SU-DHL-6 (cell line): ENCODE data around the gene PPM1H.

Experiments used
- H2AFZ ChIP-seq: fragments of 200-600 bp; sonication (generic); 2 replicates; pipeline ENCODE4 v1.6.1; 2014; ENCODE audit warnings: low read depth, mild to moderate bottlenecking, moderate library complexity, mixed read lengths, antibody characterized with exemption, low read length; ENCODE audit not compliant: severe bottlenecking
- H3F3A ChIP-seq: fragments of 200-600 bp; shearing (Covaris generic); 2 replicates; pipeline ENCODE4 v1.6.0; 2016; ENCODE audit warnings: antibody characterized with exemption, mild to moderate bottlenecking; ENCODE audit not compliant: insufficient read depth
- H3K27ac ChIP-seq: fragments of 200-600 bp; sonication (generic); 2 replicates; pipeline ENCODE4 v1.5.1; 2016; ENCODE audit warnings: low read depth, mild to moderate bottlenecking, low read length, moderate library complexity, mixed read lengths
- H3K27me3 ChIP-seq: fragments of 200-600 bp; sonication (generic), shearing (Covaris generic); 2 replicates; pipeline ENCODE4 v1.6.0; 2014; ENCODE audit warnings: mild to moderate bottlenecking, low read length
- H3K36me3 ChIP-seq: fragments of 200-600 bp; sonication (generic); 2 replicates; pipeline ENCODE4 v1.6.1; 2014; ENCODE audit warnings: mild to moderate bottlenecking, low read length, mixed read lengths
- H3K4me2 ChIP-seq: fragments of 300-600, 200-600 bp; shearing (Covaris generic), sonication (generic); 2 replicates; pipeline ENCODE4 v1.6.0; 2014; ENCODE audit warnings: low read length, low read depth, mild to moderate bottlenecking; ENCODE audit not compliant: poor library complexity, severe bottlenecking
- H3K4me3 ChIP-seq: fragments of 200-600 bp; sonication (generic); 2 replicates; pipeline ENCODE4 v1.5.1; 2014; ENCODE audit warnings: antibody characterized with exemption, low read length, mild to moderate bottlenecking, mixed read lengths; ENCODE audit not compliant: insufficient read depth, poor library complexity, severe bottlenecking
- H3K79me2 ChIP-seq: fragments of 200-600 bp; sonication (generic); 2 replicates; pipeline ENCODE4 v1.6.1; 2014; ENCODE audit warnings: mild to moderate bottlenecking, low read length, moderate library complexity; ENCODE audit not compliant: insufficient read depth
- H3K9ac ChIP-seq: fragments of 200-600 bp; sonication (generic); 2 replicates; pipeline ENCODE4 v1.7.0; 2014; ENCODE audit warnings: mild to moderate bottlenecking, low read length
- H3K9me2 ChIP-seq: fragments of 200-600 bp; sonication (generic); replicated peaks from 2 replicates; pipeline ENCODE4 v1.6.1; 2014; ENCODE audit warnings: low read length; ENCODE audit not compliant: insufficient read depth
- H3K9me3 ChIP-seq: fragments of 200-600 bp; sonication (generic); 2 replicates; pipeline ENCODE4 v1.6.1; 2014; ENCODE audit warnings: low read length, mixed read lengths; ENCODE audit not compliant: insufficient read depth
- H4K20me1 ChIP-seq: fragments of 200-600 bp; sonication (generic); 2 replicates; pipeline ENCODE4 v1.6.1; 2014; ENCODE audit warnings: low read depth, mild to moderate bottlenecking, antibody characterized with exemption, low read length, moderate library complexity, mixed read lengths
- EZH2phosphoT487 ChIP-seq: fragments of 200-600 bp; sonication (generic), shearing (Covaris generic); conservative IDR thresholded peaks from 2 replicates; pipeline ENCODE4 v1.6.1; 2018; ENCODE audit warnings: mild to moderate bottlenecking, antibody characterized with exemption, low read length, moderate library complexity, mixed read lengths
- TF ChIP-seq, protein P1 (sequence below): fragments of 200-600 bp; sonication (generic); IDR thresholded peaks from one replicate; pipeline ENCODE4 v1.5.1; 2017; ENCODE audit warnings: antibody characterized with exemption, mild to moderate bottlenecking, low read length, moderate library complexity; ENCODE audit not compliant: insufficient read depth, poor library complexity, severe bottlenecking

Gene PPM1H

DNA sequence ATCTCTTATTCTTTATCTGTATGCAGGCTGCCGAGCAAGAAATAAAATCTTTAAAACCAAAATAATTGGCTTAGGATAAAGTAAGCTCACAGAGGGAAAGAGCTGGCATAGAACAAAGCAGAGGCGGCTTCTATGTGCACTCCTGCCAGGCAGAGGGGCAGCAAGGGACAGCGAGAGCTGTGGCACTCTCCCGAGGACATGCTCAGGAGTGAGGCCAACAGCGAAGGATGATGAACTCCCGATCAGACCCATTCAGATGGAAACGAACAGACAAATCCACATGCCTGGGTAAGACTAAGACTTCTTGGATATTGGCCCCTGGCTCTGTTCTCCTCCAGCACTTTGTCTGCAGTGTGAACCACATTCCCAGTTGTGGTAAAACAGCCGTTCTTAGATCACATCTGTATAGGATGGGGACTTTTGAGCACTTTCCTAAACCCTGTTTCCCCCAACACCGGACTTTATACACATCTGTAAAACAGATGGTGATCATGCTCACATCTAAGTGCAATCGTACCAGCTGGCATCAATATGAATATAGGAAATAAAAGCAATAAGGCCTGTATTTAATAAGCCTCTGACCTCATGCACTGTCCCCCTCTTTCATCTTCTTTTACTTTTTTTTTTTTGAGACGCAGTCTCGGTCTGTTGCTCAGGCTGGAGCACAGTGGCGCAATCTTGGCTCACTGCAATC lies 134.1 kb downstream of the PPM1H start:
- Histone ChIP-seq H3K36me3 (no peaks in the 10 kb centered on the region), H3K27ac (no peak overlapping the region), H2AFZ (no peak overlapping the region), H3K9ac (no peak overlapping the region), H3K9me2 (no peaks in the 10 kb centered on the region), H3K4me2 (no peak overlapping the region), H3K79me2 (no peaks in the 10 kb centered on the region), H3K4me3 (no peak overlapping the region), H3K27me3 (no peaks in the 10 kb centered on the region), H3F3A (no peaks in the 10 kb centered on the region), H4K20me1 (no peaks in the 10 kb centered on the region), H3K9me3 (no peaks in the 10 kb centered on the region)
- no peak for TF ChIP-seq EZH2phosphoT487
- TF ChIP-seq, protein P1, sequence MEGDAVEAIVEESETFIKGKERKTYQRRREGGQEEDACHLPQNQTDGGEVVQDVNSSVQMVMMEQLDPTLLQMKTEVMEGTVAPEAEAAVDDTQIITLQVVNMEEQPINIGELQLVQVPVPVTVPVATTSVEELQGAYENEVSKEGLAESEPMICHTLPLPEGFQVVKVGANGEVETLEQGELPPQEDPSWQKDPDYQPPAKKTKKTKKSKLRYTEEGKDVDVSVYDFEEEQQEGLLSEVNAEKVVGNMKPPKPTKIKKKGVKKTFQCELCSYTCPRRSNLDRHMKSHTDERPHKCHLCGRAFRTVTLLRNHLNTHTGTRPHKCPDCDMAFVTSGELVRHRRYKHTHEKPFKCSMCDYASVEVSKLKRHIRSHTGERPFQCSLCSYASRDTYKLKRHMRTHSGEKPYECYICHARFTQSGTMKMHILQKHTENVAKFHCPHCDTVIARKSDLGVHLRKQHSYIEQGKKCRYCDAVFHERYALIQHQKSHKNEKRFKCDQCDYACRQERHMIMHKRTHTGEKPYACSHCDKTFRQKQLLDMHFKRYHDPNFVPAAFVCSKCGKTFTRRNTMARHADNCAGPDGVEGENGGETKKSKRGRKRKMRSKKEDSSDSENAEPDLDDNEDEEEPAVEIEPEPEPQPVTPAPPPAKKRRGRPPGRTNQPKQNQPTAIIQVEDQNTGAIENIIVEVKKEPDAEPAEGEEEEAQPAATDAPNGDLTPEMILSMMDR = no peak

- Histone ChIP-seq H3F3A (no peaks in the 10 kb centered on the region), H3K9me3 (no peaks in the 10 kb centered on the region), H3K36me3 (no peaks in the 10 kb centered on the region), H3K27ac (no peak overlapping the region), H3K9me2 (no peaks in the 10 kb centered on the region), H3K4me3 (no peak overlapping the region), H2AFZ (no peak overlapping the region), H3K79me2 (no peaks in the 10 kb centered on the region), H3K4me2 (no peak overlapping the region), H4K20me1 (no peaks in the 10 kb centered on the region), H3K27me3 (no peaks in the 10 kb centered on the region), H3K9ac (no peak overlapping the region)
- TF ChIP-seq, protein P1 = no peak
- no peak for TF ChIP-seq EZH2phosphoT487
Observed at GRCh38 chr12:62799766-62800406, 135.1 kb downstream of the PPM1H start.

DNA sequence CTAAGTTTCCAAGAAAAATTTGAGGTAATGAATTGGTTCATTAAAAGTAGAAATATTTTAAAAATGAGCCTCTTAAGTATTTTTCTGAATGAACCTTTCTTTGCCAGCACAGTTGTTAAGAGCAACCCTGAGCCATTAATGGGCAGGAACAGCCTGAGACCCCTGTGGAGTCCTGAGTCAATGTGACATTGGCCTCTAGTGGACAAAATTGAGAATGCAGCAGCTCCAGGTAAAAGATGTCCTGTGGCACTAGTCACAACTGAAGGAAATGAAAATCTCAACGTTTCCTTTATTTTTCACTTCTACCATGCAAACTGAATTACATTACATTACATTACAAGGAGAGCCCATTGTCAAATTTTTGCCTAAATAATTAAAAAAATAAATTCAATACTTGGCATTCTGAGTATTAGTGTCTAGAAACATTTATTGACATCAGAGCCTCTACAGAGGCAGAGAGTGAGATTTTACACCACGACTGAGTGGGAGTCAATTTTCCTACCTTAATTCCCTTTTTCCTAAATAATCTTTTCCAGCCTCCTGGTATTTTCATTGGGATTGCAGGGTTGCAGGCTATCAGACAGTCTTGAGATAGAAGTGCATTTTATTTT lies 135.7 kb downstream of the PPM1H start:
- H3K9me2 ChIP-seq = no peaks in the 10 kb centered on the region
- no peaks in the 10 kb centered on the region for H3K9me3 ChIP-seq
- no peak overlapping the region for H3K27ac ChIP-seq
- no peaks in the 10 kb centered on the region for H4K20me1 ChIP-seq
- no peak overlapping the region for H3K9ac ChIP-seq
- no peak overlapping the region for H2AFZ ChIP-seq
- H3K4me2 ChIP-seq = no peak overlapping the region
- no peaks in the 10 kb centered on the region for H3K36me3 ChIP-seq
- no peaks in the 10 kb centered on the region for H3F3A ChIP-seq
- no peak for TF ChIP-seq EZH2phosphoT487
- TF ChIP-seq, protein P1 = peak; percentile 81
- no peaks in the 10 kb centered on the region for H3K79me2 ChIP-seq
- H3K27me3 ChIP-seq = no peaks in the 10 kb centered on the region
- no peak overlapping the region for H3K4me3 ChIP-seq
